Mammary epithelial cell (primary cell): ENCODE data around the gene SPTBN1.

Source experiments
- EZH2 ChIP-seq: IDR thresholded peaks from 2 replicates; pipeline ENCODE4 v1.6.1; 2012; ENCODE audit warnings: low read length, inconsistent platforms, borderline replicate concordance
- TF ChIP-seq, protein P1 (sequence below), 2 donors: IDR thresholded peaks in 1 of 2; conservative IDR thresholded peaks in 1 of 2; 2 replicates each; pipeline ENCODE4 v1.5.1; 2011 to 2012; ENCODE audit warnings: inconsistent platforms in 2 of 2, low read length in 2 of 2, mild to moderate bottlenecking in 2 of 2, control low read depth in 1 of 2, low read depth in 1 of 2; ENCODE audit not compliant: insufficient read depth in 1 of 2; ENCODE audit errors: extremely low read depth in 1 of 2

DNA sequence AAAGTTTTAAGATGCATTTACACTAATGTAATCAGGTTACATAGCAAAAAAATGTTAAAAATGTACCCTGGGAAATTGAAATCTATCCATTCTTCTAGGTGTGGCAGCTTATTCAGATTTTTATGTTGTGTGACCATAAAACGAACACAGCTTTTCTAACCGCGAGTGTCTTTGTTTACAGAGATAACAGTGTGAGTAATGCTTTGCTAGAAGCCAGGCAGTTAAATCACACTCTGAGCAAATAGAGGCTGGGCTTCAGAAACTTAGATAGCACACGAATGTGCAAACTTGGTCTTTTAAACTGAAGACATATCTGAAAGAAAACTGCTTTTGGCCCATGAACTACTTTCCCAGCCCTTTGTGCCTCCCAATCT, 116.1 kb downstream of the SPTBN1 start:
- TF ChIP-seq, protein P1, sequence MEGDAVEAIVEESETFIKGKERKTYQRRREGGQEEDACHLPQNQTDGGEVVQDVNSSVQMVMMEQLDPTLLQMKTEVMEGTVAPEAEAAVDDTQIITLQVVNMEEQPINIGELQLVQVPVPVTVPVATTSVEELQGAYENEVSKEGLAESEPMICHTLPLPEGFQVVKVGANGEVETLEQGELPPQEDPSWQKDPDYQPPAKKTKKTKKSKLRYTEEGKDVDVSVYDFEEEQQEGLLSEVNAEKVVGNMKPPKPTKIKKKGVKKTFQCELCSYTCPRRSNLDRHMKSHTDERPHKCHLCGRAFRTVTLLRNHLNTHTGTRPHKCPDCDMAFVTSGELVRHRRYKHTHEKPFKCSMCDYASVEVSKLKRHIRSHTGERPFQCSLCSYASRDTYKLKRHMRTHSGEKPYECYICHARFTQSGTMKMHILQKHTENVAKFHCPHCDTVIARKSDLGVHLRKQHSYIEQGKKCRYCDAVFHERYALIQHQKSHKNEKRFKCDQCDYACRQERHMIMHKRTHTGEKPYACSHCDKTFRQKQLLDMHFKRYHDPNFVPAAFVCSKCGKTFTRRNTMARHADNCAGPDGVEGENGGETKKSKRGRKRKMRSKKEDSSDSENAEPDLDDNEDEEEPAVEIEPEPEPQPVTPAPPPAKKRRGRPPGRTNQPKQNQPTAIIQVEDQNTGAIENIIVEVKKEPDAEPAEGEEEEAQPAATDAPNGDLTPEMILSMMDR (conservative IDR thresholded peaks at IDR 0.05 in 1 of 2, IDR thresholded peaks at IDR 0.05 in 1 of 2; ENCODE audit: extremely low read depth in 1 of 2, insufficient read depth in 1 of 2, low read depth in 1 of 2, low read length in 2 of 2): no peak
- no peak for TF ChIP-seq EZH2
